ENCODE results near the gene OR2T10.
A peak's percentile ranks its signal among the peaks of the same experiment; 100 is the strongest.

The OR2T10 gene

GRCh38 chr1:248625166-248625565 is 27.7 kb upstream of the OR2T10 start:
- WGBS (ENCODE audit: extremely low coverage, insufficient coverage, insufficient read length) = no CpG with 5 or more reads among the region's 4 CpGs
- H2AK5ac ChIP-seq (ENCODE audit: low read length) = no peak overlapping the region
- H3K4ac ChIP-seq (ENCODE audit: low read depth, low read length) = no peak overlapping the region
- peak; percentile 83 for DNase-seq
- no peaks in the 10 kb centered on the region for H3K36me3 ChIP-seq (ENCODE audit: control insufficient read depth in 1 of 2, insufficient read depth in 2 of 2, low read length in 2 of 2)
- H3K4me1 ChIP-seq (ENCODE audit: control insufficient read depth in 1 of 2, insufficient read depth in 2 of 2, low read length in 2 of 2) = no peaks in the 10 kb centered on the region
- no peak overlapping the region for H4K12ac ChIP-seq (ENCODE audit: low read depth, low read length)
- no peak overlapping the region for H2BK12ac ChIP-seq (ENCODE audit: low read length)
- H3K9ac ChIP-seq (ENCODE audit: low read length) = no peak overlapping the region
- H2AFZ ChIP-seq (ENCODE audit: insufficient read depth, low read length, poor library complexity) = no peak overlapping the region
- H3K9me3 ChIP-seq (ENCODE audit: insufficient read depth, low read depth, low read length) = peaks cover 33% of the 10 kb centered on the region
- no peak overlapping the region for H4K8ac ChIP-seq (ENCODE audit: low read depth, low read length)
- no peak overlapping the region for H3K18ac ChIP-seq (ENCODE audit: low read length)
- no peak overlapping the region for H3K23ac ChIP-seq (ENCODE audit: low read length)
- no peaks in the 10 kb centered on the region for H3K79me2 ChIP-seq (ENCODE audit: control insufficient read depth, insufficient read depth, low read length, poor library complexity)
- H3K4me2 ChIP-seq (ENCODE audit: low read length) = no peak overlapping the region
- H2BK120ac ChIP-seq (ENCODE audit: insufficient read depth, low read length, poor library complexity) = no peak overlapping the region
- H3K27ac ChIP-seq (ENCODE audit: low read depth, low read length) = no peak overlapping the region
- no peaks in the 10 kb centered on the region for H3K27me3 ChIP-seq (ENCODE audit: insufficient read depth, low read length)
- no peak overlapping the region for H3K14ac ChIP-seq (ENCODE audit: low read length)
- no peak overlapping the region for H3K4me3 ChIP-seq (ENCODE audit: low read depth, low read length)
- H4K91ac ChIP-seq (ENCODE audit: low read depth, low read length) = no peak overlapping the region
- no peak overlapping the region for H2BK5ac ChIP-seq (ENCODE audit: low read depth, low read length, poor library complexity)
- no peaks in the 10 kb centered on the region for H3K79me1 ChIP-seq (ENCODE audit: low read length)

DNA sequence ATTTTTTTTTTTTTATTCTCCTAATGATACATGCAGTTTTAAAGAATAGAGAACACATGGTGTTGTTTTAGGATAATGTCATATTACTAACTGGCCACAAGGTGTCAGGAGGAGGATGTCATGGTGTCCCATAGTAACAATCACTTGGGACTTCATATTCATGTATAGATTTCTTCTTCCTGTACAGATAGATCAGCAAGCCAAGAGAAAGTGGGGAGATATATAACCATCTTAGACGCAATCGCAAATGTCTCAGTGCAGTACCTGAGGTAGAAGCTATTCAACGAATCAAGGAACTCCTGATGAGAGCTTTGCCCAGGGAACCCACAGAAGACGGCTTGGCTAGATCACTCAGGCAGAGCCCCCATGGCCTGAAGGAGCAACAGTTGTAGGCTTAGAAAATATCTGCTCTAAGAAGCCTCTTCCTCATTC is 25.1 kb upstream of the OR2T10 start:
- Histone ChIP-seq H3K9ac (ENCODE audit: low read length) (no peak overlapping the region), H3K23ac (ENCODE audit: low read length) (no peak overlapping the region), H4K8ac (ENCODE audit: low read depth, low read length) (no peak overlapping the region), H3K79me2 (ENCODE audit: control insufficient read depth, insufficient read depth, low read length, poor library complexity) (no peaks in the 10 kb centered on the region), H3K27me3 (ENCODE audit: insufficient read depth, low read length) (no peaks in the 10 kb centered on the region), H3K4me2 (ENCODE audit: low read length) (no peak overlapping the region), H3K4me3 (ENCODE audit: low read depth, low read length) (no peak overlapping the region), H3K27ac (ENCODE audit: low read depth, low read length) (no peak overlapping the region), H3K9me3 (ENCODE audit: insufficient read depth, low read depth, low read length) (peaks cover 29% of the 10 kb centered on the region), H3K4me1 (ENCODE audit: control insufficient read depth in 1 of 2, insufficient read depth in 2 of 2, low read length in 2 of 2) (no peaks in the 10 kb centered on the region), H2BK12ac (ENCODE audit: low read length) (no peak overlapping the region), H2AK5ac (ENCODE audit: low read length) (no peak overlapping the region), H3K18ac (ENCODE audit: low read length) (no peak overlapping the region), H3K79me1 (ENCODE audit: low read length) (no peaks in the 10 kb centered on the region), H2AFZ (ENCODE audit: insufficient read depth, low read length, poor library complexity) (no peak overlapping the region), H3K14ac (ENCODE audit: low read length) (no peak overlapping the region), H3K36me3 (ENCODE audit: control insufficient read depth in 1 of 2, insufficient read depth in 2 of 2, low read length in 2 of 2) (no peaks in the 10 kb centered on the region), H4K12ac (ENCODE audit: low read depth, low read length) (no peak overlapping the region), H2BK5ac (ENCODE audit: low read depth, low read length, poor library complexity) (no peak overlapping the region), H2BK120ac (ENCODE audit: insufficient read depth, low read length, poor library complexity) (no peak overlapping the region), H3K4ac (ENCODE audit: low read depth, low read length) (no peak overlapping the region), H4K91ac (ENCODE audit: low read depth, low read length) (no peak overlapping the region)
- no CpG with 5 or more reads among the region's 4 CpGs for WGBS (ENCODE audit: extremely low coverage, insufficient coverage, insufficient read length)
- peak; percentile 64 to 68 for DNase-seq

GRCh38 chr1:248621770-248622169 is 24.3 kb upstream of the OR2T10 start:
- Histone ChIP-seq H3K79me1 (ENCODE audit: low read length) (no peaks in the 10 kb centered on the region), H3K4ac (ENCODE audit: low read depth, low read length) (no peak overlapping the region), H3K27me3 (ENCODE audit: insufficient read depth, low read length) (no peaks in the 10 kb centered on the region), H3K79me2 (ENCODE audit: control insufficient read depth, insufficient read depth, low read length, poor library complexity) (no peaks in the 10 kb centered on the region), H3K36me3 (ENCODE audit: control insufficient read depth in 1 of 2, insufficient read depth in 2 of 2, low read length in 2 of 2) (no peaks in the 10 kb centered on the region), H2BK12ac (ENCODE audit: low read length) (no peak overlapping the region), H3K9me3 (ENCODE audit: insufficient read depth, low read depth, low read length) (peaks cover 23% of the 10 kb centered on the region), H2BK120ac (ENCODE audit: insufficient read depth, low read length, poor library complexity) (no peak overlapping the region), H2AFZ (ENCODE audit: insufficient read depth, low read length, poor library complexity) (no peak overlapping the region), H2AK5ac (ENCODE audit: low read length) (no peak overlapping the region), H4K91ac (ENCODE audit: low read depth, low read length) (no peak overlapping the region), H3K14ac (ENCODE audit: low read length) (no peak overlapping the region), H3K4me1 (ENCODE audit: control insufficient read depth in 1 of 2, insufficient read depth in 2 of 2, low read length in 2 of 2) (no peaks in the 10 kb centered on the region), H3K18ac (ENCODE audit: low read length) (no peak overlapping the region), H4K8ac (ENCODE audit: low read depth, low read length) (no peak overlapping the region), H3K9ac (ENCODE audit: low read length) (no peak overlapping the region), H3K4me2 (ENCODE audit: low read length) (no peak overlapping the region), H3K23ac (ENCODE audit: low read length) (no peak overlapping the region), H3K4me3 (ENCODE audit: low read depth, low read length) (no peak overlapping the region), H4K12ac (ENCODE audit: low read depth, low read length) (no peak overlapping the region), H2BK5ac (ENCODE audit: low read depth, low read length, poor library complexity) (no peak overlapping the region), H3K27ac (ENCODE audit: low read depth, low read length) (no peak overlapping the region)
- no CpG with 5 or more reads among the region's 7 CpGs for WGBS (ENCODE audit: extremely low coverage, insufficient coverage, insufficient read length)
- DNase-seq = no peak

DNA sequence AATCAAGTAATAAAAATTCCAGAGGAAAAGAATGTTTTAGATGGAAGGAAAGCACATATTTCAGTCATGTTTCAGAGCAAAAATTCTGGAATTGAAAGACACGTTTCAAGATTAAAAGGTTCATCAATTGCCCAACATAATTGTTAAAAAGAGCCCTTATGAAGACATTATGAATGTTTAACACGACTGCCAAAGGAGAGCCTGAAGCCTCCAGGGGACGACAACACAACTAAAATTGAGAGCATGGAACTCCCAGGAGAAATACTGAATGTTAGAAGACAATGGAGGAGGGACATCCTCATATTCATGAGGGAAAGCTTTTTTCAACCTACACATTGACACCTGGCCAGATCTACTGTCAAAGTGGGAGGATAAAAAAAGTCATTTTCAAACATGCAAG is 21.4 kb upstream of the OR2T10 start:
- peak; percentile 73 to 79 for DNase-seq
- peaks cover 11% of the 10 kb centered on the region for H3K9me3 ChIP-seq (ENCODE audit: insufficient read depth, low read depth, low read length)
- WGBS (ENCODE audit: extremely low coverage, insufficient coverage, insufficient read length) = no CpG with 5 or more reads among the region's 3 CpGs
- H2BK120ac ChIP-seq (ENCODE audit: insufficient read depth, low read length, poor library complexity) = no peak overlapping the region
- H4K12ac ChIP-seq (ENCODE audit: low read depth, low read length) = no peak overlapping the region
- no peaks in the 10 kb centered on the region for H3K36me3 ChIP-seq (ENCODE audit: control insufficient read depth in 1 of 2, insufficient read depth in 2 of 2, low read length in 2 of 2)
- H3K4me2 ChIP-seq (ENCODE audit: low read length) = no peak overlapping the region
- no peak overlapping the region for H3K18ac ChIP-seq (ENCODE audit: low read length)
- H3K9ac ChIP-seq (ENCODE audit: low read length) = no peak overlapping the region
- H3K27me3 ChIP-seq (ENCODE audit: insufficient read depth, low read length) = no peaks in the 10 kb centered on the region
- H2BK5ac ChIP-seq (ENCODE audit: low read depth, low read length, poor library complexity) = no peak overlapping the region
- H3K14ac ChIP-seq (ENCODE audit: low read length) = no peak overlapping the region
- no peak overlapping the region for H3K4me3 ChIP-seq (ENCODE audit: low read depth, low read length)
- H3K4me1 ChIP-seq (ENCODE audit: control insufficient read depth in 1 of 2, insufficient read depth in 2 of 2, low read length in 2 of 2) = no peaks in the 10 kb centered on the region
- H3K23ac ChIP-seq (ENCODE audit: low read length) = no peak overlapping the region
- no peak overlapping the region for H3K4ac ChIP-seq (ENCODE audit: low read depth, low read length)
- H3K79me2 ChIP-seq (ENCODE audit: control insufficient read depth, insufficient read depth, low read length, poor library complexity) = no peaks in the 10 kb centered on the region
- no peak overlapping the region for H2BK12ac ChIP-seq (ENCODE audit: low read length)
- H4K8ac ChIP-seq (ENCODE audit: low read depth, low read length) = no peak overlapping the region
- no peak overlapping the region for H3K27ac ChIP-seq (ENCODE audit: low read depth, low read length)
- no peak overlapping the region for H2AFZ ChIP-seq (ENCODE audit: insufficient read depth, low read length, poor library complexity)
- no peak overlapping the region for H2AK5ac ChIP-seq (ENCODE audit: low read length)
- no peaks in the 10 kb centered on the region for H3K79me1 ChIP-seq (ENCODE audit: low read length)
- H4K91ac ChIP-seq (ENCODE audit: low read depth, low read length) = no peak overlapping the region
